ENCODE data around the gene HEPHL1.
"Not testable (repeated sequence)": the region's sequence is repeated elsewhere in the genome, so short reads cannot be mapped to it uniquely, and the experiment has no call there.

GRCh38 chr11:94157339-94157738, 136.2 kb downstream of the HEPHL1 start:
- not testable (repeated sequence) for TF ChIP-seq CTCF (IDR thresholded peaks at IDR 0.05 in 2 of 3, conservative IDR thresholded peaks at IDR 0.05 in 1 of 3; ENCODE audit: borderline replicate concordance in 1 of 3, insufficient read depth in 1 of 3, low read depth in 2 of 3, low read length in 2 of 3); POLR2A (IDR thresholded peaks at IDR 0.05; ENCODE audit: borderline replicate concordance, extremely low read depth, insufficient read depth, insufficient read length); REST (IDR thresholded peaks at IDR 0.05; ENCODE audit: low read depth); RAD21 (IDR thresholded peaks at IDR 0.05; ENCODE audit: low read depth); EZH2phosphoT487 (IDR thresholded peaks at IDR 0.05; ENCODE audit: borderline replicate concordance)

Measured in HCT116 (cell line).